ENCODE measurements around the gene DHRSX. TPM values are rescaled to one million over a fixed set of nuclear protein-coding genes. Genes with fewer than 3 reads are reported as not detected.
A peak's percentile ranks its signal among the peaks of the same experiment; 100 is the strongest.
"Not testable (repeated sequence)": the region's sequence is repeated elsewhere in the genome, so short reads cannot be mapped to it uniquely, and the experiment has no call there.

The DHRSX gene
- total RNA-seq, 2 donors from 2014 or later = 24.0 to 35.7 TPM

- no peak overlapping the region for H3K4me3 Mint-ChIP-seq
Measured at GRCh38 chrX:2261831-2262667, 238.7 kb downstream of the DHRSX start.

GRCh38 chrX:2252331-2253065 is 248.3 kb downstream of the DHRSX start:
- DNase-seq (ENCODE audit: low spot score) = no peak
- Mint-ChIP-seq H3K9me3 (peaks cover 2% of the 10 kb centered on the region), H3K4me1 (ENCODE audit: low read depth in 2 of 2) (peaks cover 4% of the 10 kb centered on the region in 2 donors), H3K27me3 (no peaks in the 10 kb centered on the region), H3K36me3 (peaks cover 7% of the 10 kb centered on the region), H3K4me3 (no peak overlapping the region), H3K27ac (no peak overlapping the region)
- ATAC-seq = no peak

More at GRCh38 chrX:2261831-2262667, 238.7 kb downstream of the DHRSX start:
- Mint-ChIP-seq H3K27ac (no peak overlapping the region), H3K36me3 (no peaks in the 10 kb centered on the region), H3K4me1 (ENCODE audit: low read depth in 2 of 2) (peaks cover 0 to 6% of the 10 kb centered on the region in 2 donors), H3K27me3 (no peaks in the 10 kb centered on the region), H3K9me3 (no peaks in the 10 kb centered on the region)
- ATAC-seq (peak; percentile 40 to 49), DNase-seq (ENCODE audit: low spot score) (no peak)

- H3K9me3 Mint-ChIP-seq = peaks cover 2% of the 10 kb centered on the region
- peaks cover 7% of the 10 kb centered on the region for H3K36me3 Mint-ChIP-seq
- ATAC-seq (no peak), DNase-seq (ENCODE audit: low spot score) (no peak)
- no peaks in the 10 kb centered on the region for H3K27me3 Mint-ChIP-seq
- peaks cover 4% of the 10 kb centered on the region in 2 donors for H3K4me1 Mint-ChIP-seq (ENCODE audit: low read depth in 2 of 2)
- H3K4me3 Mint-ChIP-seq = no peak overlapping the region
- H3K27ac Mint-ChIP-seq = no peak overlapping the region
Measured at GRCh38 chrX:2251211-2251610, 249.6 kb downstream of the DHRSX start.

- Mint-ChIP-seq H3K4me3 (no peak overlapping the region), H3K4me1 (ENCODE audit: low read depth in 2 of 2) (peaks cover 0 to 8% of the 10 kb centered on the region in 2 donors), H3K9me3 (no peaks in the 10 kb centered on the region), H3K36me3 (no peaks in the 10 kb centered on the region), H3K27me3 (no peaks in the 10 kb centered on the region), H3K27ac (no peak overlapping the region)
- ATAC-seq (no peak), DNase-seq (ENCODE audit: low spot score) (no peak)
Measured at GRCh38 chrX:2243913-2244460, 256.8 kb downstream of the DHRSX start.

GRCh38 chrX:2242980-2243379 is 257.8 kb downstream of the DHRSX start:
- H3K27ac Mint-ChIP-seq = no peak overlapping the region
- ATAC-seq = no peak
- no peaks in the 10 kb centered on the region for H3K36me3 Mint-ChIP-seq
- no peak for DNase-seq (ENCODE audit: low spot score)
- no peaks in the 10 kb centered on the region for H3K27me3 Mint-ChIP-seq
- no peak overlapping the region for H3K4me3 Mint-ChIP-seq
- no peaks in the 10 kb centered on the region for H3K9me3 Mint-ChIP-seq
- peaks cover 0 to 4% of the 10 kb centered on the region in 2 donors for H3K4me1 Mint-ChIP-seq (ENCODE audit: low read depth in 2 of 2)

- no peak for DNase-seq (ENCODE audit: low spot score)
- no peak for ATAC-seq
- H3K27ac Mint-ChIP-seq = no peak overlapping the region
- no peaks in the 10 kb centered on the region for H3K27me3 Mint-ChIP-seq
- no peak overlapping the region for H3K4me3 Mint-ChIP-seq
- no peaks in the 10 kb centered on the region for H3K9me3 Mint-ChIP-seq
- no peaks in the 10 kb centered on the region for H3K36me3 Mint-ChIP-seq
- H3K4me1 Mint-ChIP-seq (ENCODE audit: low read depth in 2 of 2) = peaks cover 0 to 4% of the 10 kb centered on the region in 2 donors
Measured at GRCh38 chrX:2242326-2242725, 258.4 kb downstream of the DHRSX start.

GRCh38 chrX:2241496-2241895 is 259.3 kb downstream of the DHRSX start:
- H3K27me3 Mint-ChIP-seq = not testable (repeated sequence)

GRCh38 chrX:2240761-2241160 is 260.0 kb downstream of the DHRSX start:
- not testable (repeated sequence) for H3K4me1 Mint-ChIP-seq (ENCODE audit: low read depth in 2 of 2); H3K9me3 Mint-ChIP-seq; H3K4me3 Mint-ChIP-seq; H3K27me3 Mint-ChIP-seq; H3K27ac Mint-ChIP-seq; ATAC-seq; DNase-seq (ENCODE audit: low spot score); H3K36me3 Mint-ChIP-seq

More at GRCh38 chrX:2241496-2241895, 259.3 kb downstream of the DHRSX start:
- ATAC-seq; H3K4me3 Mint-ChIP-seq; H3K36me3 Mint-ChIP-seq; H3K9me3 Mint-ChIP-seq; DNase-seq (ENCODE audit: low spot score); H3K27ac Mint-ChIP-seq; H3K4me1 Mint-ChIP-seq (ENCODE audit: low read depth in 2 of 2): not testable (repeated sequence)

GRCh38 chrX:2237976-2238375 is 262.8 kb downstream of the DHRSX start:
- Mint-ChIP-seq H3K27me3 (no peaks in the 10 kb centered on the region), H3K4me3 (no peak overlapping the region), H3K27ac (no peak overlapping the region), H3K9me3 (no peaks in the 10 kb centered on the region), H3K36me3 (no peaks in the 10 kb centered on the region), H3K4me1 (ENCODE audit: low read depth in 2 of 2) (peaks cover 13 to 14% of the 10 kb centered on the region in 2 donors)
- DNase-seq (ENCODE audit: low spot score) = no peak
- no peak for ATAC-seq

- no peak for ATAC-seq
- peaks cover 44 to 50% of the 10 kb centered on the region in 2 donors for H3K4me1 Mint-ChIP-seq (ENCODE audit: low read depth in 2 of 2)
Measured at GRCh38 chrX:2231570-2232192, 269.1 kb downstream of the DHRSX start.

GRCh38 chrX:2230457-2230856 is 270.3 kb downstream of the DHRSX start:
- ATAC-seq (no peak), DNase-seq (ENCODE audit: low spot score) (no peak)
- Mint-ChIP-seq H3K36me3 (peaks cover 24% of the 10 kb centered on the region), H3K9me3 (no peaks in the 10 kb centered on the region), H3K27ac (no peak overlapping the region), H3K27me3 (no peaks in the 10 kb centered on the region), H3K4me3 (no peak overlapping the region), H3K4me1 (ENCODE audit: low read depth in 2 of 2) (peaks cover 44 to 53% of the 10 kb centered on the region in 2 donors)

More at GRCh38 chrX:2231570-2232192, 269.1 kb downstream of the DHRSX start:
- no peak for DNase-seq (ENCODE audit: low spot score)
- H3K36me3 Mint-ChIP-seq = peaks cover 20% of the 10 kb centered on the region
- peak overlapping the region in 1 of 2 donors; percentile 45 for H3K27ac Mint-ChIP-seq
- no peak overlapping the region for H3K4me3 Mint-ChIP-seq
- H3K27me3 Mint-ChIP-seq = no peaks in the 10 kb centered on the region
- H3K9me3 Mint-ChIP-seq = no peaks in the 10 kb centered on the region

GRCh38 chrX:2228536-2228935 is 272.2 kb downstream of the DHRSX start:
- no peak for DNase-seq (ENCODE audit: low spot score)
- no peaks in the 10 kb centered on the region for H3K27me3 Mint-ChIP-seq
- H3K9me3 Mint-ChIP-seq = peaks cover 8% of the 10 kb centered on the region
- peaks cover 44 to 58% of the 10 kb centered on the region in 2 donors for H3K4me1 Mint-ChIP-seq (ENCODE audit: low read depth in 2 of 2)
- no peak overlapping the region for H3K27ac Mint-ChIP-seq
- no peak for ATAC-seq
- H3K4me3 Mint-ChIP-seq = no peak overlapping the region
- H3K36me3 Mint-ChIP-seq = peaks cover 40% of the 10 kb centered on the region

- ATAC-seq = no peak
- H3K27me3 Mint-ChIP-seq = no peaks in the 10 kb centered on the region
- H3K9me3 Mint-ChIP-seq = peaks cover 11% of the 10 kb centered on the region
- H3K4me3 Mint-ChIP-seq = peak overlapping the region; percentile 8
- H3K27ac Mint-ChIP-seq = peak overlapping the region; percentile 63 to 75
- peaks cover 32 to 54% of the 10 kb centered on the region in 2 donors for H3K4me1 Mint-ChIP-seq (ENCODE audit: low read depth in 2 of 2)
- DNase-seq (ENCODE audit: low spot score) = no peak
- H3K36me3 Mint-ChIP-seq = peaks cover 45% of the 10 kb centered on the region
Measured at GRCh38 chrX:2226906-2227656, 273.7 kb downstream of the DHRSX start.
